Motor neuron (in vitro differentiated cells): Measurements from ENCODE around the gene PTGES. TPM values are rescaled to one million over a fixed set of nuclear protein-coding genes. Genes with fewer than 3 reads are reported as not detected.

ENCODE experiments used
- ATAC-seq, 8 experiments: fragments of 200-7000 bp; cut with Tn5 transposase; replicated peaks in 6 of 8; 2 replicates each; pipeline ENCODE4 v1.8.0; 2021; ENCODE audit warnings: mild to moderate bottlenecking in 8 of 8, moderate library complexity in 8 of 8
- H3K27ac ChIP-seq, 2 donors: fragments of 250-450 bp; sonication (Bioruptor Pico); 2 replicates each; pipeline ENCODE4 v1.9.0; 2021; ENCODE audit warnings: antibody characterized with exemption in 2 of 2, mild to moderate bottlenecking in 2 of 2, moderate library complexity in 1 of 2
- H3K4me1 ChIP-seq, 2 donors: fragments of 250-450 bp; sonication (Bioruptor Pico); replicated peaks in 1 of 2; 2 replicates each; pipeline ENCODE4 v1.6.1; 2021; ENCODE audit warnings: antibody characterized with exemption in 2 of 2, mild to moderate bottlenecking in 2 of 2, moderate library complexity in 1 of 2
- H3K4me3 ChIP-seq, 5 donors: fragments of 250-450 bp; sonication (Bioruptor Pico); 2 replicates each; pipeline ENCODE4 v1.9.0; 2021; ENCODE audit warnings: antibody characterized with exemption in 5 of 5, mild to moderate bottlenecking in 5 of 5, moderate library complexity in 4 of 5
- WGBS, 10 experiments: fragments of 450-650 bp; shearing (Covaris generic); methylation state at CpG; one replicate each; pipeline ENCODE4 v1.0.0; 2022; 5-methylcytosine and 5-hydroxymethylcytosine counted together
- in situ Hi-C, 9 experiments: fragments of 400-800 bp; cut with MboI; loops; one replicate each; pipeline ENCODE4 v1.15.0; 2021; ENCODE audit warnings: low sequenced_read_pairs in 9 of 9, low pct_unique_long_range_greater_than_20kb in 2 of 9; ENCODE audit not compliant: unreplicated experiment in 9 of 9
- total RNA-seq, 8 experiments: library from RNA; unstranded; fragments of 300-600 nt; gene quantifications; 2 replicates each; pipeline versions ENCODE4 v1.2.3 to v1.2.4, GENCODE V29; 2022

The PTGES gene
- total RNA-seq, 8 experiments from 2014 or later = 0.77 to 215 (median 1.9) TPM

DNA sequence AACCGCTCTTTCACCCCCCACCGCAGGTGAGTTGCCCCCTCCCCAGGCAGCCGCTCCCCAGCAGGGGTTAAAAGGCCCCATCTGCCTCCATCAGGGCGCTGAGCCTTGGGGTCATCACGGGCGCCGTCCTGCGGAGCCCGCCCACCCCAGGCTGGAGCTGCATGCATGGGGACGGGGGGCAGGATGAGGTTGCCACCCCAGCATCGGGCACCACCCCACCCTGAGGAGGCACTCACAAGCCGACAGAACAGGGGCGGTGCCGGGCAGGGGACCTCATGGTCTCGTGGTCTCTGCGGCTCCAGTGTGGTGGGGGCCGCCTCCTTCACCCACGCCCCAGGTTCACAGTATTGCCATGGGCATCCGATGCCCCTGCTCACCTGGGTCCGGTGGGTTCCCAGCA, 16.5 kb downstream of the PTGES start:
- in situ Hi-C loops = loop anchor here in 4 of 9 experiments (5.0 to 10.0 kb wide), 2 partner anchors 46 to 48 kb away; no protein-coding TSS in a partner anchor
- WGBS, 10 experiments = 20% methylated on average over 1 of the region's 20 CpGs; no CpG with 5 or more reads in 9 of the 10 experiments

DNA sequence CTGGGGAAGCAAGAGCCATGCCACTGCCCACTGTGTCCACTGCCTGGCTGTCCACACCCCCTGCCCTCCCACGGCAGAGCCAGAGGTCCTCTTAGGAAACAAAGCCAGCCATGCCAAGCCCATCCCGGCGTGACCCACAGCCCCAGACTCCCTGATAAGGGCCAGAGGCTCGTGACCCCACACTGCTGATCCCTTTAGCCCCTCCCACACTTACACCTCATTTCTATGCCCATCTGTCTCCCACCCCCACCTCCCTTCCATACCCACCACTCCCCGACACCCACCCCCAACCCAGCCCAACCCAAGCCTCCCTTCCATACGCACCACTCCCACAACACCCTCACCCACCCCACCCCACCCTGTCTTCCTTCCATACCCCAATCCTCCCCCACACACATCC, 17.3 kb downstream of the PTGES start:
- H3K4me3 ChIP-seq = no peak overlapping the region
- ATAC-seq = no peak
- H3K27ac ChIP-seq = no peak overlapping the region
- peaks cover 0 to 8% of the 10 kb centered on the region in 2 donors for H3K4me1 ChIP-seq
- WGBS, 10 experiments = 60% methylated on average over 1 of the region's 6 CpGs; no CpG with 5 or more reads in 9 of the 10 experiments
- in situ Hi-C loops = loop anchor here in 4 of 9 experiments (5.0 to 10.0 kb wide), 2 partner anchors 47 to 49 kb away; no protein-coding TSS in a partner anchor

More for the DNA sequence above, 16.5 kb downstream of the PTGES start:
- ATAC-seq = no peak
- H3K4me1 ChIP-seq = peaks cover 0 to 8% of the 10 kb centered on the region in 2 donors
- H3K4me3 ChIP-seq = no peak overlapping the region
- no peak overlapping the region for H3K27ac ChIP-seq

DNA sequence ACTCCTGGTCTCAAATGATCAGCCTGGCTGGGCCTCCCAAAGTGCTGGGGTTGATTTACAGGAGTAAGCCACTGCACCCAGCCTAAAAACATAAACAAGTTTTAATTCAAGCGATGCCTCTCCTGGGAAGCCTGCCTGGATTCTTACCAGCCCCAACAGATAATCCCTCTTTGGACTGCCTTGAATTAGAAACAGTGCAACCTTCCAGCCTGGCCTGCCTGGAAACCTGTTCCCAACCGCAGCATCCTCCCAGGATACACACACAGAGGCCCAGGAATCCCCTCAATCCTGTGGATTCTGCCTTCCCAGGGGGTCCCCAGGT, 19.2 kb downstream of the PTGES start:
- Histone ChIP-seq H3K27ac (no peak overlapping the region), H3K4me1 (peaks cover 0 to 8% of the 10 kb centered on the region in 2 donors), H3K4me3 (no peak overlapping the region)
- in situ Hi-C loops = loop anchor here in 3 of 9 experiments (10.0 kb wide), 1 partner anchor 51 kb away; no protein-coding TSS in a partner anchor
- ATAC-seq = no peak
- WGBS, 10 experiments = 73 to 100% (median 90%) methylated on average over 1 to 2 of the region's 2 CpGs; no CpG with 5 or more reads in 6 of the 10 experiments

DNA sequence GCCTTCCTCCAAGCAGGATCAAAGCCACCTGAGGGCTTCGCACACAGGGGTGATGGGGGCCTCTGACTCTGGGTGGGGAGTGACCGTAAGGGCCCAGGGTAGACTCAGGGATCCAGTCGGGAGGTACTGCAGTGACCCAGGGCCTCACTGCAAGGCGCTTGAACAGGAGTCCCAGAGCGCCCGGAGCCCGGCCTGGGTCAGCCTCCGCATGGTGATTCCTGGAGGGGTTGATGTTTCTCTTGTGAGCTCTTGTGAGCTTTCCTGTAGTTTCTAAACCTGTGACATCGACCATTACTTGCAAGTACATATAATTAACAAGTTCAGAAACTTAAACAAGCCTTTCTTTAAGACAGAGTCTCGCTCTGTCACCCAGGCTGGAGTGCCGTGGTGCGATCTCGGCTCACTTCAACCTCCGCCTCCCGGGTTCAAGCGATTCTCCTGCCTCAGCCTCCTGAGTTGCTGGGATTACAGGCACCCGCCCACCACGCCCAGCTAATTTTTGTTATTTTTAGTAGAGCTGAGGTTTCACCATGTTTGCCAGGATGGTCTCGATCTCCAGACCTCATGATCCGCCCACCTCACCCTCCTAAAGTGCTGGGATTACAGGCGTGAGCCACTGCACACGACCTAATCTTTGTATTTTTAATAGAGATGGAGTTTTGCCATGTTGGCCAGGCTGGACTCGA, 19.8 kb downstream of the PTGES start:
- H3K27ac ChIP-seq = no peak overlapping the region
- H3K4me3 ChIP-seq = no peak overlapping the region
- H3K4me1 ChIP-seq = peaks cover 0 to 8% of the 10 kb centered on the region in 2 donors
- ATAC-seq = no peak
- in situ Hi-C loops = loop anchor here in 3 of 9 experiments (10.0 kb wide), 1 partner anchor 52 kb away; no protein-coding TSS in a partner anchor
- 40 to 88% (median 81%) methylated on average over 1 to 16 of the region's 23 CpGs; no CpG with 5 or more reads in 3 of the 10 experiments for WGBS, 10 experiments

DNA sequence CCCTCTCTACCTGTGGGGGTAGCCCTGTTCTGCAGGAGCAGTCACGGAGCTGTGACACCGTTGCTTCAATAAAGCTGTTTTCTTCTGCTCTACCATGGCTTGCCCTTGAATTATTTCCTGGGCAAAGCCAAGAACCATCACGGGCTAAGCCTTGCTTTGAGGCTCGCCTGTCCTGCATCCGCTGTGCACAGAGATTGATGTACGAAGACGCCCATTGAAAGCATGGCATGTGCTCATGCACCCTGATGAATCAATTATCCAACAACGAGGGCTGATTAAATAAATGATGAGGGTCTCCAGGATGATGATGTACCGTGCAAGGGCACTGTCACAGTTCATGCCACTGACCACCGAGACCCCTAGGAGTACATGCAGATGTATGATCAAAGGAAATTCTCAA, 20.7 kb downstream of the PTGES start:
- in situ Hi-C loops = loop anchor here in 3 of 9 experiments (10.0 kb wide), 1 partner anchor 53 kb away; no protein-coding TSS in a partner anchor
- WGBS, 10 experiments = 69 to 90% (median 79%) methylated on average over 1 to 9 of the region's 10 CpGs; no CpG with 5 or more reads in 3 of the 10 experiments

DNA sequence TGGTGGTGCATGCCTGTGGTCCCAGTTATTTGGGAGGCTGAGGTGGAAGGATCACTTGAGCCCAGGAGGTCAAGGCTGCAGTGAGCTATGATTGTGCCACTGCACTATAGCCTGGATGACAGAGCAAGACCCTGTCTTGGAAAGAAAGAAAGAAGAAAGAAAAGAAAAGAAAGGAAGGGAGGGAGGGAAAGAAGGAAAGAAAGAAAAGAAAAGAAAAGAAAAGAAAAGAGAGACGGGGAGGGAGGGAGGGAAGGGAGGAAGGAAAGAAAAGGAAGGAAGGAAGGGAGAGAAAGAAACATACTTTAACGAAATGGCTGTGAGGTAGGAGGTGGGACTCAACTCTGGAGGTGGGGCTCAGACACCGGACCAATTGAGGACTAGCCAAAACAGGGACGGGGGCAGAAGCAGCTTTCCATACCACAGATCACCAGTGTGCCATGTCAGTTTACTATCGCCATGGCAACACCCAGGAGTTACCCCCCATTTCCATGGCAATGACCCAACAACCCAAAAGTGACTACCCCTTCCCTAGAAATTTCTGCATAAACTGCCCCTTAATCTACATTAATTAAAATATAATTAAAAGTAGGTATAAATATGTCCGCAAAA, 21.3 kb downstream of the PTGES start:
- in situ Hi-C loops = loop anchor here in 3 of 9 experiments (10.0 kb wide), 1 partner anchor 53 kb away; no protein-coding TSS in a partner anchor
- ATAC-seq = peak in 3 of 8 experiments; percentile 10 to 29 (median 19)
- WGBS, 10 experiments = 38 to 100% (median 52%) methylated on average over 1 to 5 of the region's 6 CpGs; no CpG with 5 or more reads in 3 of the 10 experiments
- H3K27ac ChIP-seq = no peak overlapping the region
- H3K4me3 ChIP-seq = no peak overlapping the region
- peaks cover 3 to 8% of the 10 kb centered on the region in 2 donors for H3K4me1 ChIP-seq

More for the DNA sequence above, 20.7 kb downstream of the PTGES start:
- Histone ChIP-seq H3K27ac (no peak overlapping the region), H3K4me3 (no peak overlapping the region), H3K4me1 (peaks cover 0 to 8% of the 10 kb centered on the region in 2 donors)
- peak in 2 of 8 experiments; percentile 36 to 64 for ATAC-seq

DNA sequence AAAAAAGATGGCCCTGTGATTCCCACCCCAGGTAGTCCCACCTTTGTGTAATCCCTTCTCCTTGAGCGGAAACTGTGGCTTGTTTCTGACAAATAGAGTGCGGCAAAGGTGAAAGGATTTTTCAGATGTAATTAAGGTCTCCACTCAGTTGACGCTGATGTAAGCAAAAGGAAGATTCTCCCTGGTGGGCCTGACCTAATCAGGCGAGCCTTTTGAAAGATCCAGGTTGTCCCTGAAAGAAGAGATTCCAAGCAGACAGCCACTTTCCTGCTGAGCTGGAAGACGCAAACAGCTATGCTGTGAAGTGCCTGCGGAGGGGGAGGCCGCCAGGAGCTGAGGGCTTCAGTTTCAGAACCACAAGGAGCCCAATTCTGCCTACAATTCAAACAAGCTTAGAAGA, 24.1 kb downstream of the PTGES start:
- peaks cover 3 to 8% of the 10 kb centered on the region in 2 donors for H3K4me1 ChIP-seq
- no peak overlapping the region for H3K4me3 ChIP-seq
- 82 to 100% (median 92%) methylated on average over 1 to 6 of the region's 7 CpGs; no CpG with 5 or more reads in 4 of the 10 experiments for WGBS, 10 experiments
- H3K27ac ChIP-seq = no peak overlapping the region
- in situ Hi-C loops = no loop called here
- ATAC-seq = no peak

DNA sequence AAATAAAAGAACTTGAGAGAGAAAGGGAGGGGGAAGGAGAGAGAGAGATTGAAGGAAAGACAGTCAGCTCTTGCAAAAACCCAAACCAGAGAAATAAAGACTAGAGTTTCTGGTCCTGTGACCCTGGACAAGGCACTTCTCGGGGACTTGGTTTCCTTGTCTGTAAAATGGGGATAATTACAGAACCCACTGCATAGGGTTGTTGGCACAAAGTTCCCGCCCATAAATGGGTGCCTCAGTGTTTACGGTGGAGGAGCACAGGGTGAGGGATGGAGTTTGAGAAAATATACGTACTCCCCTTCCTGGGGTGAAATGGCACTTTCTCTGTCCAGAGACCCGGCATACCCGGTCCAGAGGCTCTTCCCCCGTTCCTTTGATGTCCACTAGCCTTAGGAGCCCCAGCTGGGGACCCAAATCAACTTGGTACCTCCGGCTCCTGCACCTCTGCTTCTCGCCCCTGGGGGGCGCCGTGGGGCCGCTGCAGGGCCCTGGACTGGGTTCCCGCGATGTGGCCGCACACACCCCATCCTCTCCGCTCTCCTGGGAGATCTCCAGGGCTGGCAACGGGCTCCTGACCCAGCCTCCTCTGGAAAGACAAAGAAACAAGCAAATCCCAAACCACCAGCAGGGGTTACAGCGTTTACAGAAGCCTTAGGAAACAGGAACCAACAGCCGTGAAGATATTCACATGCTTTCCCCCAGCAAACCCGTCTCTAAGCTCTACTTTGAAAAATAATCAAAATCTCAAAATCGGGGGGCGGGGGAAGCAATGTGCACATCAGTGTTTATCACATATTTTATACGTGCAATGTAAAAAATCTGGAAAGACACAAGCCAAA, 26.3 kb downstream of the PTGES start:
- Histone ChIP-seq H3K4me3 (no peak overlapping the region), H3K4me1 (peaks cover 0 to 3% of the 10 kb centered on the region in 2 donors), H3K27ac (no peak overlapping the region)
- 5 to 52% (median 32%) methylated on average over 3 to 14 of the region's 23 CpGs; no CpG with 5 or more reads in 1 of the 10 experiments for WGBS, 10 experiments
- ATAC-seq = peak; percentile 86 to 96 (median 91)
- in situ Hi-C loops = no loop called here

DNA sequence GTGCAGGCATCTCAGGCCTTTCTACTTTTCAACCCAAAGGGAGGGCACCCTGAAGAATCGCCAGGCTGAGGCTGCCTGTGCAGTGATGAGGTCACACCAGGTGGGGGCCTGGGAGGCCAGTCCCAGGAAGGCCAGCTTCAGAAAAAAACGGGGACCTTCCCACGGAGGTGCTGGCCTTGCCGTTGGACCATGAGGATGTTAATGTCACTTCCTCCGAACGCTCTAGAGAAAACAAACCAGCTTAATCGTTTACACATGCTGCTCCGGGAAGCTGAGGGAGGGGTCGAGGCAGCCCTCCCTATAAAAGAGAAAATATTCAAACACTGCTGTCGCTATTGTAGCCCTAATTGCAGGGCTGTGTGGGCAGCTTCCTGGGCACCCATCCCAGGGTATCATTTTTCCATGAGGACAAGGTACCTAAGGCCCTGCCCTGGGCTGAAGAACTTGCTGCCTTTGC, 27.0 kb downstream of the PTGES start:
- 0 to 74% (median 43%) methylated on average over 1 to 7 of the region's 10 CpGs; no CpG with 5 or more reads in 2 of the 10 experiments for WGBS, 10 experiments
- H3K4me1 ChIP-seq = peaks cover 0 to 3% of the 10 kb centered on the region in 2 donors
- H3K27ac ChIP-seq = no peak overlapping the region
- in situ Hi-C loops = no loop called here
- no peak overlapping the region for H3K4me3 ChIP-seq
- peak in 5 of 8 experiments; percentile 6 to 51 (median 23) for ATAC-seq

DNA sequence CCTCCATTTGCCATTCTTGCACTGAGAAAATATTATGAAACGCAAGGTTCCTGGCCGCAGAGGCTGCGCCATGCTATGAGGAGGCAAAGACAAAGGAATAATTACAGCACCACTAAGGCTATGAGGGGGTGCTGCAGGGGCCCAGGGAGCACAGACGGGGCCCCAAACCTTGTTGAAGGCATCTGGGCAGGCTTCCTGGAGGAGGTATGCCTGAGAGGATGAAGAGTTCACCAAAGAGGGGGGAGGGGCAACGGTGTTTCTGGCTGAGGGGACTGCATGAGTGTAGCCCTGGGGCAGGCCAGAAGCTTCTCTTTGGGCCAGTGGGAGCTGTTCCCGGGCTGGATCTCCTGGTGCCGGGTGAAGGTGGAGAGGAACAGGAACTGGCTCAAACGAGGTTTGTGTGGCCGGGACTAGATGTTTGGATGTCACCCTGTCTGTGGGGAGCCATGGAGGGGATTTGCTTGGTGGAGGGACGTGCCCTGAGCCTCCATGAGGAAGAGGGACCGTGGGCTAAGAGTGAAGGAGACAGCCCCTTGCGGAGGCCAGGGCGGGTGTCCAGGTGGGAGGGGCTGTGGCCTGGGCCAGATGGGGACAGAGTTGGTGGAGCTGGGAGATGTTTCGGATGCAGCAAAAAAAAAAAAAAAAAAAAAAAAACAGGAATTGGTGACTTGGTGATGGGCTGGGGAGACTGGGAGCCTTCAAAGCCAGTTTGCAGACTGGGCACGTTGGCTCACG, 28.2 kb downstream of the PTGES start:
- no peak for ATAC-seq
- 31 to 100% (median 82%) methylated on average over 2 to 5 of the region's 16 CpGs; no CpG with 5 or more reads in 5 of the 10 experiments for WGBS, 10 experiments
- no peak overlapping the region for H3K27ac ChIP-seq
- in situ Hi-C loops = no loop called here
- H3K4me1 ChIP-seq = peaks cover 0 to 3% of the 10 kb centered on the region in 2 donors
- no peak overlapping the region for H3K4me3 ChIP-seq

DNA sequence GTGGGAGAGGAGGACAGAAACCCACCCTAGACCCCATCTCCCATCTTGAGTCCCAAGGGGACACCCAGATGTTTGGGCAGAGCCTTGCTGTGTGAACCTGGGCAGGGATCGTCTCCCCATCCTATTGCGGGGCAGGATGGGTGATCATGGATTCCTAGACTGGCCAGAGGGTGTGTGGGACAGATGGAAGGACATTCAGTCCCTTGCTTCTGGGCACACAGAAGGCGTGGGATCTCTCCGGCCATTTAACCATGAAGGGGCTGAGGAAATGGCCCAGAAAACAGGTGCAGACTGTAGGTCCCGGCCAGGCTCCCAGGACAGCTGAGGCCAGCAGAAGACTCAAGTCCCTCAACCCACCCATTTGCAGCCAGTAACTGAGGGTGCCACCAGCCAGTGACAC, 29.9 kb downstream of the PTGES start:
- Histone ChIP-seq H3K27ac (no peak overlapping the region), H3K4me1 (peaks cover 0 to 3% of the 10 kb centered on the region in 2 donors), H3K4me3 (no peak overlapping the region)
- in situ Hi-C loops = no loop called here
- 100% methylated on average over 1 of the region's 5 CpGs; no CpG with 5 or more reads in 9 of the 10 experiments for WGBS, 10 experiments
- ATAC-seq = no peak
